ENCODE data around the gene SMIM10L2A.

GRCh38 chrX:135432881-135433521 lies 11.3 kb downstream of the SMIM10L2A start:
- TF ChIP-seq POLR2A (IDR thresholded peaks at IDR 0.05) (no peak), CTCF (IDR thresholded peaks at IDR 0.05) (no peak)
